ENCODE results near the gene ETS2. TPM values are rescaled to one million over a fixed set of nuclear protein-coding genes. Genes with fewer than 3 reads are reported as not detected.

Gene ETS2
- total and polyA plus RNA-seq, 2 donors = 15.0 to 80.0 TPM

DNA sequence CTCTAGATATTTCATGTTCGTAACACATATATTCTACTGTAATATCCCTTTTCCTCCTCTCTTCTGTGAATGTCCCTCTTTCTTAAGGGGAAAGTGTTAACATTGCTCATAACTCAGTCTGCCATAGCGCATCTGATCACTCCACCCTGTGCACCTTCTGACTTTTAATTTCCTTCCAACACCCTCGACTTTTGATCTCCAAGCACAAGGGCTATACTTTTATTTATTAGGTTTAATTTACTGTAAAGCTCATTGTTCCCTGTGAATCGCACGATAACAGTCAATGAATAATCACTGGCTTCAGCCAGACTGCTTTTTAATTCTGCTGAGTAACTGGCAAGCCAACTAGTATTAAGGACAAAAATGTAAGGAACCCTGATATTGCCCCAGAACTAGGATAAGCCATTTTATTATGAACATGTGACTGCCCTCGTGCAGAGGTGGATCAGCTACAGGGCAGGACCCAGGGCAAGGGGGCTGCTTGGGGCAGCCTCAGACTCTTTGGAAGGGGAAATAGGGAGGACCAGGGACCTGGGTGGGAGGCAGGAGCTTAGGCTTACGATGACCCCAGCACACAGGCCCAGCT is 2.6 kb upstream of the ETS2 start:
- Histone ChIP-seq H3K27me3 (ENCODE audit: control insufficient read depth in 2 of 2, insufficient read depth in 1 of 2, low read length in 1 of 2) (peaks cover 0 to 9% of the 10 kb centered on the region in 2 donors), H3K27ac (ENCODE audit: low read depth in 1 of 2, low read length in 1 of 2) (no peak overlapping the region), H3K4me1 (ENCODE audit: control insufficient read depth in 2 of 2, insufficient read depth in 2 of 2, low read length in 2 of 2) (peaks cover 9 to 13% of the 10 kb centered on the region in 2 donors), H3K36me3 (ENCODE audit: control insufficient read depth in 2 of 2, insufficient read depth in 2 of 2, low read length in 1 of 2) (peaks cover 0 to 4% of the 10 kb centered on the region in 2 donors), H3K4me3 (ENCODE audit: low read length in 2 of 2) (no peak overlapping the region), H3K9me3 (ENCODE audit: control insufficient read depth in 2 of 2, insufficient read depth in 1 of 2, low read length in 1 of 2) (no peaks in the 10 kb centered on the region)
- DNase-seq (ENCODE audit: low read depth in 6 of 9, low spot score in 9 of 9) = no peak
- 94% methylated on average over 7 of the region's 7 CpGs for WGBS

DNA sequence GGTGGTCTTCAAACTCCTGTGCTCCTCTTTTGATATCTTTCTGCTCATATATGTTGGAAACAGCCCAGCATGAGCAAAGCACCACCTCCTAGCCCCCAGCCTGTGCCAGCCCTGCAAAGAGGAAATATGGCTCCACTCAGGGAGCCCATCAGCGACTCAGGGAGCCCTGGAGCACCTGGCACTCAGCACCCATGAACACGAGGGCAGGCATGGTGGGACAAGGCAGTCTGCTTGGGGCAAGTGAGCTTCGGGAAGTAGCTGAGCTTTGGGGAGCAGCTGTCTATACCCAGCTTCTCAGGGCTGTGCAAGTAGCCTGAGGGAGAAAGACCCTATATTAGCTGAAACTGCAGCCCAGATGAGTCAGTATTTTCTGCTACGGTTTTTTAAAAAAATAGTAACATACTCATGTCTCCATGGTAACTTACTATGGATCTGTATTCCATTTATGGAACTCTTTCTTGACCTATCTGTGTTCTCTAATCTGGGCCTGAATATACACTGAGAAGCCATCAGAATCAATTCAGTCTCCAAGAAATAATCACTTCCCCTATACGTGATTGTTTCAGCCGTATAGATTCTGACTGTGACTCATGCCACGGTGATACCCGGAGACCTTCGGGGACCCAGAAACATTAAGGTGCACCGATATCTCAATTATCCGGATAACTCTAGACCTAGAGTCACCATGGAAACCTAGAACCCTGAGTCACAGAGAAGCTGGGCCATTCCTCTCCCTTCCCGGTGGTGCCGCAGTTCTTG is 1.5 kb upstream of the ETS2 start:
- Histone ChIP-seq H3K27ac (ENCODE audit: low read depth in 1 of 2, low read length in 1 of 2) (no peak overlapping the region), H3K36me3 (ENCODE audit: control insufficient read depth in 2 of 2, insufficient read depth in 2 of 2, low read length in 1 of 2) (peaks cover 0 to 6% of the 10 kb centered on the region in 2 donors), H3K4me1 (ENCODE audit: control insufficient read depth in 2 of 2, insufficient read depth in 2 of 2, low read length in 2 of 2) (peaks cover 11 to 15% of the 10 kb centered on the region in 2 donors), H3K4me3 (ENCODE audit: low read length in 2 of 2) (peak overlapping the region in 1 of 2 donors; percentile 74), H3K9me3 (ENCODE audit: control insufficient read depth in 2 of 2, insufficient read depth in 1 of 2, low read length in 1 of 2) (no peaks in the 10 kb centered on the region), H3K27me3 (ENCODE audit: control insufficient read depth in 2 of 2, insufficient read depth in 1 of 2, low read length in 1 of 2) (peaks cover 0 to 9% of the 10 kb centered on the region in 2 donors)
- 78% methylated on average over 13 of the region's 13 CpGs for WGBS
- DNase-seq (ENCODE audit: low read depth in 6 of 9, low spot score in 9 of 9) = no peak

DNA sequence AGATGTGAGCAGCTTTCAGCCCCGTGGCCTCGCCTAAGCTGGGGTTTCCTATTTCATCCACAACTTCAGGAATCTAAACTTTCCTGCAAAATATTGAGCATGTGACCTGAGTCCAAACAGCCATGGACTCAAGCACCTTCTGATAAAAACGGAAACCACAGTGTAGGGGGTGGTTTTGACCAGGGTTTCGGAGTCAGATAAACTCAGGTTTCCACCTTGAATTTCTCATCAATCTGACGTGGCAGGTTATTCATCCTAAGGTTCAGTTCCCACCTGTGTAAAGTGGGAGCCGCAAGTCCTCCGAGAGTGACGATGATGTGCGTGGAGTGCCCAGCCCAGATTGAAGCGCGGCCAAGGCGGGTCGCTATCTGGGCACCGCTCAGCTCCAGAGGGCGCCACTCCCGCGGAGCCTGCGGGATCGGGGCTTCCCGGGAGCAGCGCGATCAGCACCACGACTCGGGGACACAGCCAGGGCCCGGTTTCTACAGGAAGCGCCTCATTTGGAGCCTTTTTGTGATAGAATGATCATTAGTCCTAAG is 871 bp upstream of the ETS2 start:
- 5% methylated on average over 26 of the region's 26 CpGs for WGBS
- Histone ChIP-seq H3K4me3 (ENCODE audit: low read length in 2 of 2) (peak overlapping the region; percentile 74 to 88), H3K36me3 (ENCODE audit: control insufficient read depth in 2 of 2, insufficient read depth in 2 of 2, low read length in 1 of 2) (peaks cover 4 to 12% of the 10 kb centered on the region in 2 donors), H3K27me3 (ENCODE audit: control insufficient read depth in 2 of 2, insufficient read depth in 1 of 2, low read length in 1 of 2) (peaks cover 0 to 9% of the 10 kb centered on the region in 2 donors), H3K27ac (ENCODE audit: low read depth in 1 of 2, low read length in 1 of 2) (peak overlapping the region; percentile 48 to 86), H3K4me1 (ENCODE audit: control insufficient read depth in 2 of 2, insufficient read depth in 2 of 2, low read length in 2 of 2) (peaks cover 11 to 19% of the 10 kb centered on the region in 2 donors), H3K9me3 (ENCODE audit: control insufficient read depth in 2 of 2, insufficient read depth in 1 of 2, low read length in 1 of 2) (no peaks in the 10 kb centered on the region)
- DNase-seq (ENCODE audit: low read depth in 6 of 9, low spot score in 9 of 9) = peak in 2 of 9 donors; percentile 20 to 28

DNA sequence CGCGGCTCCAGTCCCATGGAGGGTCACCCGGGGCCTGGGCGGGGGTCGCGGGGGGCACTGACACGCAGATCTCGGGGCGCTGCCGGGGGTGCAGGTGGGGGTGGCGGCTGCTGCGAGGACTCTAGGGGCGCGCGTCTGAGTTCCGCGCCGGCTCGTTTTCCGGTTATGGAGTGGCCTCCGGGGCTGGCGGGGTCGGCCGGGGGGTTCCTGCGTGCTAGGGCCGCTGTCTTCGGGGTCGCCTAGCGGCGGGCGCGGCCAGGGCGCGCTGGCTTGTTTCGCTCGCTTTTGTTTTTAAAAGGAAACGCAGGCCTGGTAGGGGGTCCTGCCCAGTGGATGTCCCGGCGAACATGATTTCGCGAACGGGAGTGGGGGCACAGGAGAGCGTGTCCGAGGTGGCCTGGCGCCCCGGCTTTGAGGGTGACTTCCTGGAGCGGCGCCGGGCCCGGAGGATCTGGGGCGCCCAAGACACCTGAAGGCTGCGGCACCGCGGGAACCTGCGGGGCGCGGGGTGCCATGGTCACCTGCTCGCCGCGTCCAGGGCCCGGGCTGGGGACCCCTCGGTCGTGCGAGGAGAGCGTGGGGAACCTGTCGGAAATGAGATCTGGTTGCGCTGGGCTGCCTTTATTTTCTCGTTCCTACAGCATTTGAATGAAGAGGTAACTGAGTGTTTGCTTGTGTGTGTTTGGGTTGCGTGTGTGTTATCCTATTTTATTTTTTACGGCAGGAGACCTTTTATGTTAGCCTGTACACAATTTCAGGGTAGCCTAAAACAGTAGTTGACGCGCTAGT is 618 bp downstream of the ETS2 start:
- H3K4me1 ChIP-seq (ENCODE audit: control insufficient read depth in 2 of 2, insufficient read depth in 2 of 2, low read length in 2 of 2) = peaks cover 11 to 19% of the 10 kb centered on the region in 2 donors
- peak in 4 of 9 donors; percentile 32 to 60 (median 37) for DNase-seq (ENCODE audit: low read depth in 6 of 9, low spot score in 9 of 9)
- under 1% methylated on average over 72 of the region's 72 CpGs for WGBS

DNA sequence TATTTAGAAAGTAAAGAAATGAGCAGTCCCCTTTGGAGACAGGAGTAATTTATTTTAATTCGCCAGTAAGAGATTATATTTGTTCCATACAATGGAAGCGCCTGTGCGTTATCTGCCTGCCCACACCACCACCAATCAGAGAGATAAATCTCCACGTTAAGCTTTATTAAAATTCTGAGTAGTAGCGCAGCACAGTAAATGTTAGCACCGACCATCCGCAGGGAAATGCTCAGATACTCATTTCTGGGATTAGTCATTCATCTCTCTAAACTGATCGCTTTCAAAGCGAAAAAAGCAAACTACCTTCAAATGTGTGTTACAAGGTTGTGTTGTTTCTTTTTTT is 1.2 kb downstream of the ETS2 start:
- 4% methylated on average over 9 of the region's 9 CpGs for WGBS
- no peak for DNase-seq (ENCODE audit: low read depth in 6 of 9, low spot score in 9 of 9)
- H3K4me3 ChIP-seq (ENCODE audit: low read length in 2 of 2) = peak overlapping the region; percentile 74 to 88
- H3K36me3 ChIP-seq (ENCODE audit: control insufficient read depth in 2 of 2, insufficient read depth in 2 of 2, low read length in 1 of 2) = peaks cover 7 to 27% of the 10 kb centered on the region in 2 donors
- H3K4me1 ChIP-seq (ENCODE audit: control insufficient read depth in 2 of 2, insufficient read depth in 2 of 2, low read length in 2 of 2) = peaks cover 11 to 19% of the 10 kb centered on the region in 2 donors
- no peaks in the 10 kb centered on the region for H3K9me3 ChIP-seq (ENCODE audit: control insufficient read depth in 2 of 2, insufficient read depth in 1 of 2, low read length in 1 of 2)
- peak overlapping the region; percentile 56 to 72 for H3K27ac ChIP-seq (ENCODE audit: low read depth in 1 of 2, low read length in 1 of 2)
- H3K27me3 ChIP-seq (ENCODE audit: control insufficient read depth in 2 of 2, insufficient read depth in 1 of 2, low read length in 1 of 2) = peaks cover 0 to 9% of the 10 kb centered on the region in 2 donors

More for the DNA sequence above, 618 bp downstream of the ETS2 start:
- Histone ChIP-seq H3K4me3 (ENCODE audit: low read length in 2 of 2) (peak overlapping the region; percentile 74 to 88), H3K36me3 (ENCODE audit: control insufficient read depth in 2 of 2, insufficient read depth in 2 of 2, low read length in 1 of 2) (peaks cover 4 to 26% of the 10 kb centered on the region in 2 donors), H3K27me3 (ENCODE audit: control insufficient read depth in 2 of 2, insufficient read depth in 1 of 2, low read length in 1 of 2) (peaks cover 0 to 9% of the 10 kb centered on the region in 2 donors), H3K27ac (ENCODE audit: low read depth in 1 of 2, low read length in 1 of 2) (peak overlapping the region; percentile 72 to 82), H3K9me3 (ENCODE audit: control insufficient read depth in 2 of 2, insufficient read depth in 1 of 2, low read length in 1 of 2) (no peaks in the 10 kb centered on the region)

DNA sequence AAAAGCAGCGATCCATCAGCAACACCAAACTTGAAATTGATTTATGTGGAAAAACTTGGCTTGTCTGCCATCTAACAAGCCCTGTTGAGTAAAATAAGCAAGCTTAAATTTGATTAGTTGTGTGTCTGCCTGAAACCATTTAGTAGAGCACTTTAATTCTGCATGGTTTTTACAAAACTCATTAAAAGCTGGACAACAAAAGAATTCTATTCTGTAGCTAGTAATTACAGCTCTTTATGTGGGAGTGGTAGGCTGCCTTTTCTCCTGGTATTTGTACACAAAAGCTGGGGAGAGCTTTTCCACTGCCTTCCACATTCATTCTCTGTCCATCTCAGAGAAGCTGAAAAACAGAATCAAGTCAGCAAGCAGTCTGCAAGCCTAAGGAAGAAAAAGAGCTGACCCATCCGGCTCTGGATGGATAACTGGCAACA is 1.7 kb downstream of the ETS2 start:
- WGBS = 11% methylated on average over 2 of the region's 2 CpGs
- H3K9me3 ChIP-seq (ENCODE audit: control insufficient read depth in 2 of 2, insufficient read depth in 1 of 2, low read length in 1 of 2) = no peaks in the 10 kb centered on the region
- H3K4me3 ChIP-seq (ENCODE audit: low read length in 2 of 2) = peak overlapping the region; percentile 74 to 88
- DNase-seq (ENCODE audit: low read depth in 6 of 9, low spot score in 9 of 9) = peak in 1 of 9 donors; percentile 9
- peak overlapping the region; percentile 46 to 72 for H3K27ac ChIP-seq (ENCODE audit: low read depth in 1 of 2, low read length in 1 of 2)
- H3K36me3 ChIP-seq (ENCODE audit: control insufficient read depth in 2 of 2, insufficient read depth in 2 of 2, low read length in 1 of 2) = peaks cover 7 to 31% of the 10 kb centered on the region in 2 donors
- H3K4me1 ChIP-seq (ENCODE audit: control insufficient read depth in 2 of 2, insufficient read depth in 2 of 2, low read length in 2 of 2) = peaks cover 11 to 19% of the 10 kb centered on the region in 2 donors
- peaks cover 0 to 9% of the 10 kb centered on the region in 2 donors for H3K27me3 ChIP-seq (ENCODE audit: control insufficient read depth in 2 of 2, insufficient read depth in 1 of 2, low read length in 1 of 2)

DNA sequence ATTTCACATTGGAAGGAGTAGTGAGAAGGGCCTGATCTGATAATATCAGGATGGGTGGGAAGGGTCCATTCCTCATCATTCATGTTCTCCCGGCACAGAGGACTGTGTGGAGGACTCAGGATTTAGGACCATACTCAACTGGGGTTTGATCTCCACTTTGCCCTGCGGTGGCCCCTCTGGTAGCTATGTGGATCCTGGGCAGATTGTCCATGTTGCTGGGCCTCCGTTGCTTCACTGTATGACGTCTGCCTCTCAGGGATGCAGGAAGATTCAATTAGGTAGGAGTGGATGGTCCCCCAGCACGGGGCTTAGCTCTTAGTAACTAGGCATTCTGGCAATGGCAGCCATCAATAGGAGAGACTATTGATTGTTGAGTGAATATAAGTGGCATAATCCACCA is 2.3 kb downstream of the ETS2 start:
- Histone ChIP-seq H3K9me3 (ENCODE audit: control insufficient read depth in 2 of 2, insufficient read depth in 1 of 2, low read length in 1 of 2) (no peaks in the 10 kb centered on the region), H3K27me3 (ENCODE audit: control insufficient read depth in 2 of 2, insufficient read depth in 1 of 2, low read length in 1 of 2) (peaks cover 0 to 9% of the 10 kb centered on the region in 2 donors), H3K27ac (ENCODE audit: low read depth in 1 of 2, low read length in 1 of 2) (no peak overlapping the region), H3K4me3 (ENCODE audit: low read length in 2 of 2) (peak overlapping the region; percentile 74 to 88), H3K36me3 (ENCODE audit: control insufficient read depth in 2 of 2, insufficient read depth in 2 of 2, low read length in 1 of 2) (peaks cover 8 to 34% of the 10 kb centered on the region in 2 donors), H3K4me1 (ENCODE audit: control insufficient read depth in 2 of 2, insufficient read depth in 2 of 2, low read length in 2 of 2) (peaks cover 11 to 19% of the 10 kb centered on the region in 2 donors)
- no peak for DNase-seq (ENCODE audit: low read depth in 6 of 9, low spot score in 9 of 9)
- WGBS = 14% methylated on average over 5 of the region's 5 CpGs

DNA sequence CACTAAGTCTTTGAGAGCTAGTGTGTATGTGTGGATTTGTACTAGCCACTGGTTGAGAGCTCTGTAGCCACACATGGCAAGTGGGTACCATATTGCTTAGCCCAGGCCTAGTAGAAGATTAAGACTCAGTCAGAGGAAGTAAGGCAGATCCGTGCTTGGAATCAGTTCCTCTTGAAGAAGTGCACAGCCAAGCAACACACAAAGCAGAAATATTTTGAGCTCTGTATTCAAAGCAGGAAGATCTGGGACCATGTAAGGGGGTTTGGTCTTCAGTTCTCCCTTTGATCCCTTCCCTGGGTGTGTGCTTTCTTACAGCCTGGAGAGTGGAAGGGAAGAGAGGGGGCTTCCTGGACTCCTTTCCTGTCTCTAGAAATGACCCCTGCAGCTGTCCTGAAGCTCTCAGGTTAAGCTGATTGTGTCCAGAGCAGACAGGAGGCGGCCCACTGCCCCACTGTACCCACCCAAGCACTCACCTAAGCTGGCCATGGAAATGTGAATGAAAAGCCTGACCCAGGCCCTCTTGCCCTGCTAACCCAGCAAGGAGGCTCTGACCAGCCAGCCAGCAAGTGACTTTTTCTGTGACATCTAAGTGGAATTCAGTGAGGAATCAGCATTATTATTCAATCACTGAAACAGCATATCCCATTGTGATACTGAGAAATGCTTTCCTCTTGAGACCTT is 3.6 kb downstream of the ETS2 start:
- H3K36me3 ChIP-seq (ENCODE audit: control insufficient read depth in 2 of 2, insufficient read depth in 2 of 2, low read length in 1 of 2) = peaks cover 21 to 47% of the 10 kb centered on the region in 2 donors
- H3K4me3 ChIP-seq (ENCODE audit: low read length in 2 of 2) = no peak overlapping the region
- peaks cover 11 to 18% of the 10 kb centered on the region in 2 donors for H3K4me1 ChIP-seq (ENCODE audit: control insufficient read depth in 2 of 2, insufficient read depth in 2 of 2, low read length in 2 of 2)
- WGBS = 57% methylated on average over 2 of the region's 2 CpGs
- peak in 1 of 9 donors; percentile 16 for DNase-seq (ENCODE audit: low read depth in 6 of 9, low spot score in 9 of 9)
- H3K27ac ChIP-seq (ENCODE audit: low read depth in 1 of 2, low read length in 1 of 2) = no peak overlapping the region
- H3K27me3 ChIP-seq (ENCODE audit: control insufficient read depth in 2 of 2, insufficient read depth in 1 of 2, low read length in 1 of 2) = peaks cover 0 to 6% of the 10 kb centered on the region in 2 donors
- no peaks in the 10 kb centered on the region for H3K9me3 ChIP-seq (ENCODE audit: control insufficient read depth in 2 of 2, insufficient read depth in 1 of 2, low read length in 1 of 2)

All from thymus (tissue), 11 donors.